HG03575 (cell line): ENCODE measurements around the gene CLPTM1L.
"Not testable (repeated sequence)": the region's sequence is repeated elsewhere in the genome, so short reads cannot be mapped to it uniquely, and the experiment has no call there.

Source experiments
- ATAC-seq: cut with Tn5 transposase; IDR thresholded peaks from one replicate; pipeline ENCODE4 v1.9.1; 2021; ENCODE audit not compliant: unreplicated experiment, insufficient number of reproducible peaks, low FRiP score; ENCODE audit errors: extremely low read depth

CLPTM1L gene

DNA sequence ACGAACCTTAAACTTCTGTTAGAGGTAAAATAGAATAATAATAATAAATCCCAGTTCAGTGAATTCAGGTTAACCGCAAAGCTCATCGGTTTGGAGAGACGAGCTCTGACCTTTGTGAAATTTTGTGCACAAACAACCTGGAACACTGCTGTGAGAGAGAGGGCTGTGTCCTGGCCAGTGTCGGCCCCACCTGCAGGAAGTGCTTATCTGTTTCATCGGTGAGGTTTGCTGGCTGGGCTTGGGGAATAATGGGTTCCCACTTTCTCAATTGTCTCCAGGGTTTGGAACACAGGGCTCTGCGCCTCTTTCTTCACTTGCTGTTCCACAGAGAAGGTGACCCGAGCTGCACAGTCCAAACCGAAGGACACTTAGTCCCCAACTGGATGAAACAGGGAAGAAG lies 19.3 kb upstream of the CLPTM1L start:
- ATAC-seq = no peak

DNA sequence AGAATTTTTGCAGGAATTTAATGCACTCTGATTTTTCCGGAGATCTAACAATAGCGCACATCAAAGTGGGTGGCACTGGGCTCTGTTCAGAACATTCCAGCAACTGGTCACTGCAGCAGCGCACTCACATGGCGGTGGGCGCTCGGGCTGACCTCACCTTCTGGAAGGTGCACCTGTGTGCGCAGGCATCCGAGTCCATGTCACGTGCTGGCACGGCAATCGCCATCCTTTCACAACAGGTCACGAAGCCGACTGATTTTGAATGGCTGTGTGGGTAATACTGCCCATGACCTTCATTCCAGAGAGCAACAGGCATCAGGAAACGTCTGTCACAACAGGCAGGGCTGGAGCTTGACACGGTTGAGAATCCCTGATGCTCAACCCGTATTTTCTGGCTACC lies 18.7 kb upstream of the CLPTM1L start:
- no peak for ATAC-seq

DNA sequence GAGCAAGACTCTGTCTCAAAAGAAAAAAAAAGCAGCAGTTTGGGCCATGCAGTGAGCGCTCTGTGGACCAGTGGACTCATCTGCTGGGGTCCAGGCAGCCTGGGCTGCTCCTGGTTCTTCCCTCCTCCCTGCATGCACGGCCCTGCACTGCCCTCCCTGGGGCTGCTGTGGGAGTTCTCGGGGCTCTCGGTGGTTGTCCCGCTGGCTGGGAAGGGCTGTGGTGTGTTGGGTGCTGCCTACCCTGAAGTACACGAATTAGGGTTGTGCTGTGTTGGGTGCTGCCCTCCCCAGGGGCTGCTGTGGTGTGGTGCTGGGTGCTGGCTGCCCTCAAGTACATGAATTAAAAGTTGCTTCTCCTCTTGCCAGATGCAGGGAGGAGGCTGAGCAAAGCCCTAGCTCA lies 18.3 kb upstream of the CLPTM1L start:
- no peak for ATAC-seq

DNA sequence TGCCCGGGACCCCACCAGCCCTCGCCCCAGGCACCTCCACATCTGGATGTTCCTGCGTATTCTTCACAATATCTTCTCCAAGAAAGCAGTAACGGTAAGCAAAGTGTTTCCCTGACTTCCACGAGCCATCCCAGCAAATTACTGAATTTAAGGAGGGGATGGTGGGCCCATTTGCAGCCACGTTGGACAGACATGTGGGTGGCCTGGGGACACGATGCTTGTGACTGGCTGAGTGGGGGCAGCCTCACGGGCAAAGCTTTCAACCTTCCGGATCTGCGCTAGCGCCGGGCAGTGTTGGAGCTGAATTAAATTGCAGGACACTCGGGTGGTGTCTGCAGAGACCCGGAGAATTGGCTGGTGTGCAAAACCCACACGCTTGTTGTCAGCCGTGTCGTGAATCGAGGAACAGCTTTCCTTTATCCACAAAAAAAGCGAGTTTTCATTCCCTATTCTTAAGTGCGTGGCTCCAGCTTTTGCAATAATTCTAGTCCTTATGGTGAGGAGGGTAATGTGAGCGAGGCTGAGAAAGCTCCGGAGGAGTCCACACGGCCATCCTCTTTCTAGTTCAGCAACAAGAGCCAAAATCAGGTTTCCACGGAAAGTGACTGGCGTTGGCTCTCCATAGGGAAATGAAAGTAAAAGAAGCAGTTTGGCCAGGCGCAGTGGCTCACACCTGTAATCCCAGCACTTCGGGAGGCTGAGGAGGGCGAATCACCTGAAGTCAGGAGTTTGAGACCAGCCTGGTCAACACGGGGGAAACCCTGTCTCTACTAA lies 17.5 kb upstream of the CLPTM1L start:
- ATAC-seq = no peak

DNA sequence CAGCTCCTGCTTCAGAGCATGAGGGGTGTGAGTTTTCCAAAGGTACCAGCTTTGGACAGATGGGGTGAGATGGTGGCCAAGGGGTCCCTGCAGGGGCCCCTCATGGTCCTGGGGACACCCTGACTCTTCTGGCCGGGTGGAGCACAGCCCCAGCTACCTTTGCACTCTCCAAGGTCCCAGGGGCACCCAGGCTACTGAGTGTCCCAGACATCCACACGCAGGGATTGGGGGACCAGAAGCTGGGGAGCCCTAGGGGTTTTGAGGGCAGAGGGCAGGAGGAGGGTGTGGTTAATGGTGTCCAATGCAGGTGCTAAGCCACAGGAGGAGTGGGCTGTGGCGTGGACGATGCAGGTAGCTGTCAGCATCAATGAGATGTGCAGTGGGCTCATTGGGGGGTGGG lies 16.0 kb upstream of the CLPTM1L start:
- ATAC-seq = no peak

DNA sequence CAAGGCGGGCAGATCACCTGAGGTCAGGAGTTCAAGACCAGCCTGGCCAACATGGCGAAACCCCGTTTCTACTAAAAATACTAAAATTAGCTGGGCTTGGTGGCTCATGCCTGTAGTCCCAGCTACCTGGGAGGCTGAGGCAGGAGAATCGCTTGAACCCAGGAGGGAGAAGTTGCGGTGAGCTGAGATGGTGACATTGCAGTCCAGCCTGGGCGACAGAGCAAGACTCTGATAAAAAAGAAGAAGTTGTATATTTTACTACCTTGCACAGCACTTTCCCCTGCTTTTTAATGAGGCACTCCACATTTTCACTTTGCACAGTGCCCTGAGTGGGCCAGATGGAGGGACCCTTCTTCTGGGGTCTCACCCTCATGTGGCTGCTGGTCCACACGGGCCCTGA lies 15.5 kb upstream of the CLPTM1L start:
- not testable (repeated sequence) for ATAC-seq

DNA sequence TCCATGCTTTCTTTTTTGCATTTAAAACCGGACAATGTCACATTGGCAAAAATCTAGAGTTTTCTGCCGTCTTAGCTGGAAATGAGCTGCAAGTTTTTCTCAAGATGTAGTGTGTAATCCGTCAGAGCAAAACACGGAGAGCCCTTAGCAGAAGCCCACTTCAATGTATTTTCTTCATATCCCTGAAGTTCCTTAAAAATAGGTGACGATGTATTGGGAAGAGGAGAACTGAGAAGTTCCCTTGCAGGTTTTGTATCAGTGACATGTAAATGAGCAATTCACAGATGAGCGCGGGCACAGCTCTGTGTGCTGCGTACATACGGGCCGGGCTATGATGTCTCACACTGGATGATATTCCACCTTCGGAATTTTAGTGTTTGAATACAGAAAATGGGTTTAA lies 14.8 kb upstream of the CLPTM1L start:
- ATAC-seq = no peak

DNA sequence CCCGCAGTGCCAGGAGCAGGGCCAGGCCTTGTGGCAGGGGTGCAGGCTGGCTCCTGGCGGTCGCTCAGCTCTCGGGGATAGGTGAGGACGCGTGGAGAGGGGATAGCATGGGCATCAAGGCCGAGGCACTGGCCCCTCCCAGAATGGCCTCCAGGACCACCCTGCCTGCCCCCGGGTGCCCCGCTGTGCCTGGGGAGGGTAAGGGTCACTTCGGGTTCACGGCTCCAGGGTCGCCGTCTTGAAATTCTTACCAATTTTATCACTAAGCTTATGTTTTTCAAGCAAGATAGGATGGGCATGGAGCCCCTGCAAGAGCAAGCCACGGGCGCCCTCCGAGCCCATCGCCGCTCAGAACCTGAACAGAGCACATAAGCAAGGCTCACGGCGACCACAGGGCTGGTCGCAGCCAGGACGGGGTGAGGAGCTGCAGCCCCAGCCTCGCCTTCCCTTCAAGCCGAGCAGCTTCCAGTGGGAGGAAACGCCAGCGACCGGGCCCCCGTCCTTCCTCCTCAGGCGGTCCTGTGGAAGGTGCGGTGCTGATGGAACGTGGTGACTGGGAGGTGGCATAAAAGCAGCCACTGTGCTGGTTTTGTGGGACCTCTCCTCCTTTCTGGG lies 14.2 kb upstream of the CLPTM1L start:
- ATAC-seq = no peak

DNA sequence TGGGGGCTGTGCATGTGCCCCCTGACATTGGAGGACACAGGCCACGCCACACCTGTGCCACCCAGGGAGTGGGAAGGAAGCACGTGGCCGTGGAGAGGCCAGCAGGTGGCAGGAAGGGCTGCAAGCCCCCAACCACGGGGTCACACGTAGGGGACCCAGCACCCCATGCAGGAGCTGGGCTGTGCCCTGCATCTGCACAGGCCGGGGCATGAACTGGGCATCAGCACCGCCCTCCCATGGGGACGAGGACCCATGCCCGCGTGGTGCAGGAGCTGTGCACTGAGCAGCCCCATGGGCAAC lies 13.8 kb upstream of the CLPTM1L start:
- ATAC-seq = no peak

DNA sequence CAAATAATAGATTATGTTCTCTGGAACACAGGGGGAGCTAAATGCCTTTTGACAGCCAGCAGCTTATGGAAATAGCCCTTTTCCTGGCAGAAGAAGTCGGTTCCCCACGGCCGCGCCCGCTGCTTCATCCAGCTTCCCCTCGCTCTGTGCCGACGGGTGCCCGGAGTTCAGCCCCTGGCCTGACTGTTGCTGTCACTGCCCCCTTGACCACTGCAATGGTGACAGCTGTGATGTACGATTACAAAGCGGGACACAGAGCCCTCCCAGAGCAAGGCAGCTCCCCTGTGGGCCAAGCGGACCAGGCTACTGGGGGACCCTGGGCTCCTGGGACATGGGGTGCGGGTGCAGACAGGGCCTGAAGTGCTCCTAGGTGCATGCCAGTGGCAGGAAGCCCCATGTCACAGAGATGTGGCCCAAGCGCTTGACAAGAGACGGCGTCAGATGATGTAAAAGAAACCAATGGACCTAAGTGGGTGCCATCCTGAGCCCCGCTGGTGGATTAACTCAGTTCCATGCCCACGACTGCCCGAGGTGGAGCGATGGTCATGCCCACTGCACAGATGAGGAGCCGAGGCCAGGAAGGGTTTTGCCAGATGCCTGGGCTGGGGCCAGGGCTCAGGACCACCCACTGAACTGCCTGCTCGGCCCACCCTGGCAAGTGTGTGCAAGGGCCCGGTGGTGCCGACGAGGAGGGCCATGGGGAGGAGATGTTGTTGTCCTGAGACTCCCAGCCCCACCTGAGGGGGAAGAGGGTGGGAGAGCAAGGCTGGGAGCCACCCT lies 13.2 kb upstream of the CLPTM1L start:
- no peak for ATAC-seq

DNA sequence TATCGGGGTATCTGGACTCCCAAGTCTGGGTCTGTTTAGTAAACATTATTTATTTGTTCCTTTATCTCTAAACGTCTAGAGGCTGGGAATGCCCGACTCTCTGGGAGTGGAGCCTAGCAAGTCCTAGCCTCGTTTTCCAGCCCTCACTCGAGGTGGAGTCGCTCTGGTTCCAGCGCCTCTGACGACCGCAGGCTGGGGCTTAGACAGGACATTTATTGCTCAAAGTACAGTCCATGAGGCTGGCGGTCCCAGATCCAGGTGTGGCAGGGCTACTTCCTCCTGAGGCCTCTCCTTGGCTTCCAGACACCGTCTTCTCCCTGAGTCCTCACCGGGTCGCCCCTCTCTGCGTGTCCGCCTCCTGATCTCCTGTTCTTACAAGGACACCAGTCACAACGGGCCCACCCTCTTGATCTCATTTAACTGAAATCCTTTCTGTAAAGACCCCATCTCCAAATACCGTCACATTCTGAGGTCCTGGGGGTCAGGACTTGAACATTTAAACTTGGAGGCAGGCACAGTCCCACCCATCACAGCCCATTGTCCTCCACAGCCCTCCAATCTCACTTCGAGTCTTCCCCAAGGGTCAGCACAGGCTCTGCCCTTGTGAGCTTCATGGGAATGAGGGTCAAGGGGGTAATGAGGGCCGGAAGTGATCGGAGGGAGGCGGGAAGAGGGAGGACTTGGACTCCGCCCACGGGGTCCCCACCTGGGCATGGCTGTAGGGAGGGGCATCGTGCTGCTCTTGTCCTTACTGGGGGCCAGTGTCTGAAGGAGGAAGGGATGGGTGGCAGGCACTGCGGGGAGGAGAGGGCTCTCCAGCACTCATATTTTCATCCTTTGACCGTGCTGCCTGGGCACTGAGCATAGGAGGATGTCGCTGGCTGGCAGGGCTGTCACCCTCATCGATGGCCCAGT lies 12.2 kb upstream of the CLPTM1L start:
- no peak for ATAC-seq

DNA sequence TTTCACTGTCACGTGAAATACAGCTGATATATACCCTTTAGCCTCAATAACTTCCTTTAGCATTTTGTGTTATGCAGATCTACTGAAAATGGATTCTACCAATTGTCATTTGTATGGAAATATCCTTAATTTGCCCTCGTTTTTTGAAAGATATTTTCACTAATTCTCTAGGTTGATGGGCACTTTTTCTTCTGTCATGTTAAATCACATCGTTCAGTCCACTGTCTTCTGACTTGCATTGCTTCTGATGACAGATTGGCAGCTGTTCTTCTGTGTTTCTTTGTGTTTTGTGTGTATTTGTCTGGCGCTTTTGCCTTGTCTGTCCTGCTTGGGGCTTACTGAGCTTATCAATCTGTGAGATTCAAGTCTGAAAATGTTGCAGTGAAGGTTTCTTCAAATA lies 9.7 kb upstream of the CLPTM1L start:
- no peak for ATAC-seq

DNA sequence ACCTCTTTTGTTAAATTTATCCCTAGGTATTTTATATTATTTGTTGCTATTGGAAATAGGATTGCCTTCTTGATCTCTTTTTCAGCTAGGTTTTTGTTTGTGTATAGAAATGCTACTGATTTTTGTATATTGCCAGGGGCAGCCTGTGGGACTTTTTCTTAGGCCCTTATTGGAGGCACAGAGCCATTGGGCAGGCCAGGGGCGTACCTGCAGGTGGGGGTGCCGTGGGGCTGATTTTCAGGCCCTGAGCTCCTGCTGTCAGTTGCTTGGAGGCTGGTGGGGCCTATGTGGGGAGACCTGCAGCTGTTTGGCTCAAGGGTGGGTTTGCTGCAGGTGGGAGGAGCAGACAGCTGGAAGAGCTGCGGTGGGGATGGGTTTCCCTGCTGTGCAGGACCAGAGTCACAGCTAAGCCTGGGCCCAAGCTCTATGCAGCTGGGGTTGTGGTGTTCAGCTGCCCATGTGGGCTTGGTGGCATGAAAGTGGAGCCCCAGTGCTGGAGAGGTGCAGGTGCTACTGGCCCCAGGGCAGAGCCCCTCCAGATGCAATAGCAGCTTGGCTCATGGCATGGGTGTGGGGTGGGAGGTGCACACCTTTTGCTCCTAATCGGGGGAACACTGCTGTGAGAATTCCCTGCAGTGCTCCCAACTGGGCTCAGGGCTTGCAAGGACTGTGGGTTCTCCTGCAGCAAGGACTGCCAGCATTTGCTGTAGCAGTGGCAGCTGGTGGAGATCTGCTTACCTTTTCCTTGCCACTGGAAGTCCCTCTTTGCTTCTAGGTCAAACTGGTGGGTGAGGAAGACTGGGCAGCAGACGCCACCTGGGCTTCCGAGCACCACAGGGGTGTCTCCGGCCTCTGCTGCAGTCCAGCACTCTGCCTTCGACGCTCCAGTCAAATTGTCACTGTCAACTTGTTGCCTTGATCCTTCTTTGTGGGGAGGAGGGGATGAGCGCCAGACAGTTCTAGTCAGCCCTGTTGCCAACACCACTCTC lies 7.6 kb upstream of the CLPTM1L start:
- no peak for ATAC-seq

DNA sequence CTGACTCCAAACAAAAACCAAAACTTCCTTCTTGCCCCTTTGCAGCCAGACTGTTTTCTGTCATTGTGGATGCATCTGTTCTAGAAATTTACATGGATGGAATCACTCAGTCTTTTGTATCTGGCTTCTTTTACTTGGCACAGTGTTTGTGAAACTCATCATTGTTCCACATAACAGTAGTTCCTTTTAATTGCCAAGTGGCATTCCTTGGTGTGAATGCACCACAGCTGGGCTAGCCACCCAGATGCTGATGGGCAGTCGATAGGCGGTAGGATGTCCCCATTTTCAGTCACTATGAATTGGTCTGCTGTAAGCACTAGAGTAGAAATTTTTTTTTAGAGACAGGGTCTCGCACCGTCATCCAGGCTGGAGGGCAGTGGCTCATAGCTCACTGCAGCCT lies 6.3 kb upstream of the CLPTM1L start:
- no peak for ATAC-seq

DNA sequence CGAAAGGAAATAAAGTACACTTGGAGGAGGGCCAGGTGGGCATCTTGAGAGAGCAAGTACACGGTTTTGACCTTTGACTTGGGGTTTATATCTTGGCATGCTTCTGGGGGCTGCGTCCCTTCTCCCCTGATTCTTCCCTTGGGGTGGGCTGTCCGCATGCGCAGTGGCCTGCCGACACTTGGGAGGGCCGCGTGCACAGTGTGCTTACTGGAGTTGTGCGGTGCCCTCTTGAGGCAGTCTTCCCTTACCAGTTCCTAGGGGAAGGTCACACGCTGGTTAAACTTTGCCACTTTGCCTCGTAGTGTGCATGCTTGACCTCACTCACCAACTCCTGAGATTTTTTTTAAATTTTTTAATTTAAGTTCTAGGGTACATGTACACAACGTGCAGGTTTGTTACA lies 4.3 kb upstream of the CLPTM1L start:
- no peak for ATAC-seq

DNA sequence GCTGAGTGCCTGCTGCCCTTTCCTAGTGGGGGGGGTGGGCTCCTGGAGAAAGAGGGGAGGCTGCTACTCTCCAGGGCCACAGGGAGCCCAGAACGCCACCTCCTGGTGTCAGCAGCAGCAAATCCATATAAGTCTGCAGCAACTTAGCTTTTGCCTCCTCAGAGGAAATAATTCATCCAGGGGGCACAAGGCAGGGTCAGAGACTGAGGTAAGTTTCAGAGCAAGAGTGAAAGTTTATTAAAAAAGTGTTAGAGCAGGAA lies 4.0 kb upstream of the CLPTM1L start:
- no peak for ATAC-seq

DNA sequence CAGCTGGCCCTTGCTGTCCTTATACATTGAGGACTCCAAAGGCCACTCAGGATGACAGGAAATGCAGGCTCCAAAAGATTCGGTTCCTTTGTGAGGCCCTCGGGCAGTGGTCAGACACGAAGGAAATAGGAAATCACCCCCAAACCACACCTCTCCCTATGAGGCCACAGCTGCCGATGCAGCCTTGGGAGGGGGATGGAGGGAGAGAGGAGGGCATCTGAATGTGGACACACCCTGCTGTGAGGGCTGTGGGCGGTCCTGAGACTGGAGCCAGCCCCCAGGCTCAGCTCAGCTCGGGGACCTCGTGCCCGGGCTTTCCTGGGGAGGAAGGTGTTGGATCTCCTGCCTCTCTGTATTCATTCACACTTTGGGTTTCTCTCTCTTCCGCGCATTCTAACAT lies 2.7 kb upstream of the CLPTM1L start:
- no peak for ATAC-seq

DNA sequence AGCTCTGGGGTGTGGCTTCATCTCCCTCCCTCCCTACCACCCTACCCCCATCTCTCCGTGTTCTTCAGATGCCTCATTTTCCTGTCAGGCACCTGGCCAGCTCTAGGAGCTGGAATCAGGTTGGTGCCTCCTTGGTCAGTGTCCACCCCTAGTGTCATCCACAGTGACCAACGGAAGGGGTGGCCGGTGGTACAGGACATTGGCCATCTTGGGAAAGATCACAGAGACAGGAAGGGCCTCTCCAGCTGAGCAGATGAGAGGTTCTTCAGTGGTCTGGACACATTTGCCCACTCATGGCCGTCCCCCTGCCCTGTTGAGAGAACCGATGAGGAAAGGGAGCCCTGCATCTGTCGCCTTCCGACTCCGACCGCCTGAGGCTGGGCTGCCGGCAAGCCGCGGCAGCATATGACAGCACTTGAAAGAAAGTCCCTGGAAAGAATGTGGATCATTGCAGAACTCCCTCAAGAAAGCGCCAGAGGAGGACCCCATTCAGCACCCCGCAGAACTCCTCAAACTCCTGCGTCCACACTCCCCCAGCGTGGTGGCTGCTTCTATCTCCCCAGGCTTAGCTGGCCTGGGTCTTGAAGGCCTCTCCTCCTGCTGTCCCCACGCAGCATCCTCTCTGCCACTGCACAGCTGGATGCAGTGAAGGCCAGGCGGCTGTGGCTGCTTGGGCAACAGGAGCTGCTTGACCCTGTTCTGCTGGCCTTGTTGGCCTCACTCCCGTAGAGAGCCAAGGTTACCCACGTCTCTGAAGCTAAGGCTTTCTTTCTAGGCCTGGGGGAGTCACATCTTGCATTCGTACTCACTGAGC lies 1.9 kb upstream of the CLPTM1L start:
- ATAC-seq = no peak
